Measurements from ENCODE around the gene MAN1C1.
"Not testable (repeated sequence)": the region's sequence is repeated elsewhere in the genome, so short reads cannot be mapped to it uniquely, and the experiment has no call there.

The MAN1C1 gene

GRCh38 chr1:25583519-25584370 lies 32.8 kb upstream of the MAN1C1 start:
- DNase-seq: no peak

GRCh38 chr1:25586181-25586588 lies 30.4 kb upstream of the MAN1C1 start:
- DNase-seq: no peak

GRCh38 chr1:25587290-25587689 lies 29.3 kb upstream of the MAN1C1 start:
- no peak for DNase-seq

- DNase-seq: not testable (repeated sequence)
Observed at GRCh38 chr1:25588224-25588623, 28.4 kb upstream of the MAN1C1 start.

GRCh38 chr1:25588786-25589185 lies 27.8 kb upstream of the MAN1C1 start:
- DNase-seq: not testable (repeated sequence)

- DNase-seq: no peak
Observed at GRCh38 chr1:25590096-25590824, 26.3 kb upstream of the MAN1C1 start.

- no peak for DNase-seq
Observed at GRCh38 chr1:25593861-25594260, 22.7 kb upstream of the MAN1C1 start.

GRCh38 chr1:25594971-25595370 lies 21.6 kb upstream of the MAN1C1 start:
- DNase-seq: no peak

GRCh38 chr1:25596641-25597040 lies 19.9 kb upstream of the MAN1C1 start:
- not testable (repeated sequence) for DNase-seq

GRCh38 chr1:25598879-25599278 lies 17.7 kb upstream of the MAN1C1 start:
- DNase-seq: no peak

- no peak for DNase-seq
Observed at GRCh38 chr1:25599969-25600610, 16.5 kb upstream of the MAN1C1 start.

GRCh38 chr1:25600971-25601699 lies 15.5 kb upstream of the MAN1C1 start:
- not testable (repeated sequence) for DNase-seq

GRCh38 chr1:25603779-25604538 lies 12.6 kb upstream of the MAN1C1 start:
- DNase-seq: not testable (repeated sequence)

- DNase-seq: no peak
Observed at GRCh38 chr1:25607123-25607522, 9.5 kb upstream of the MAN1C1 start.

GRCh38 chr1:25608488-25609178 lies 8.0 kb upstream of the MAN1C1 start:
- peak; percentile 55 to 76 for DNase-seq

- DNase-seq: no peak
Observed at GRCh38 chr1:25609921-25610320, 6.7 kb upstream of the MAN1C1 start.

- no peak for DNase-seq
Observed at GRCh38 chr1:25610822-25611630, 5.6 kb upstream of the MAN1C1 start.

- DNase-seq: no peak
Observed at GRCh38 chr1:25611843-25612242, 4.7 kb upstream of the MAN1C1 start.

- DNase-seq: no peak
Observed at GRCh38 chr1:25612421-25612820, 4.2 kb upstream of the MAN1C1 start.

GRCh38 chr1:25613091-25613490 lies 3.5 kb upstream of the MAN1C1 start:
- DNase-seq: no peak

Data from NCI-H1930 (cell line).